Pancreas (tissue), 10 donors: ENCODE measurements around the gene ACBD4. TPM values are rescaled to one million over a fixed set of nuclear protein-coding genes. Genes with fewer than 3 reads are reported as not detected.

ENCODE experiments used
- ATAC-seq, 4 donors: fragments of 200-7000 bp; cut with Tn5 transposase; one replicate each; pipeline versions ENCODE4 v1.8.0 to v1.9.1; 2020; ENCODE audit warnings: mild to moderate bottlenecking in 4 of 4, moderate library complexity in 4 of 4
- DNase-seq, 6 donors: peaks; one replicate each; pipeline ENCODE4 v3.0.0-alpha.2; 2020
- FAIRE-seq: peaks from 2 replicates; lab custom pipeline; 2012; peaks lifted over from hg19 to GRCh38; lab: Jason Lieb, UNC
- H3K27ac ChIP-seq, 4 donors: fragments of 200-600 bp; sonication (generic); 1 replicate in 3 of 4; 2 replicates in 1 of 4; pipeline versions ENCODE4 v1.5.0 to v1.8.0; 2020
- H3K27me3 ChIP-seq, 4 donors: fragments of 200-600 bp; one replicate each; pipeline ENCODE4 v1.8.0; 2021
- H3K36me3 ChIP-seq, 3 donors: fragments of 200-600 bp; sonication (generic) in 1 of 3; one replicate each; pipeline versions ENCODE4 v1.5.0 to v1.8.0; 2020 to 2021
- H3K4me1 ChIP-seq, 3 donors: fragments of 200-600 bp; one replicate each; pipeline ENCODE4 v1.8.0; 2021
- H3K4me3 ChIP-seq, 4 donors: fragments of 200-600 bp; sonication (generic) in 2 of 4; one replicate each; pipeline versions ENCODE4 v1.5.0 to v1.8.0; 2020 to 2021
- H3K9me3 ChIP-seq, 4 donors: fragments of 200-600 bp; one replicate each; pipeline ENCODE4 v1.8.0; 2021
- CTCF ChIP-seq, 4 donors: fragments of 200-600 bp; sonication (generic) in 3 of 4; IDR thresholded peaks; one replicate each; pipeline versions ENCODE4 v1.5.0 to v1.8.0; 2021; ENCODE audit warnings: antibody characterized with exemption in 4 of 4
- WGBS, 2 donors: extraction: QIAGEN DNeasy Blood & Tissue Kit; methylation state at CpG; one replicate each; pipeline ENCODE4 v1.1.7; 2013; 5-methylcytosine and 5-hydroxymethylcytosine counted together
- intact Hi-C, 3 donors: fragments of 100-400 bp; cut with DNase I; formaldehyde crosslinking; loops; one replicate each; pipeline versions ENCODE4 v1.11.1 to v1.14.2; 2022
- polyA plus RNA-seq, 2 donors: library from polyadenylated mRNA; stranded (reverse); fragments of 200-250 nt; gene quantifications; one replicate each; pipeline ENCODE4 v1.2.3, GENCODE V29; 2013
- total RNA-seq, 6 donors: library from RNA; stranded (reverse); fragmentation: NEBNext Ultra II Directional in 4 of 6; extraction: Animal tissue kit (Norgen Biotek cat#: 25700) in 4 of 6; gene quantifications; one replicate each; pipeline versions ENCODE4 v1.2.1 to v1.2.4, GENCODE V29; 2021 to 2023
- donor health status: healthy with polysubstance abuse.
- donor health status: DM: no; HTN: no; CAD: no; lungs with moderate emphysema.
- donor health status: DM: no; HTN: no; CAD: no.
- donor health status: control.
- donor health status: control.
- donor health status: Bipolar disorder and iron deficiency.
- donor health status: DM: yes; HTN: yes; CAD: no.
- donor health status: DM: no; HTN: no; CAD: no.
- donor health status: DM: no; HTN: no; CAD: no.
- donor health status: DM: yes; HTN: yes; CAD: no.

ACBD4 gene
- total and polyA plus RNA-seq, 8 donors = 10.6 to 39.0 (median 13.8) TPM

- Histone ChIP-seq H3K4me1 (peaks cover 0 to 16% (median 0%) of the 10 kb centered on the region in 3 donors), H3K27me3 (no peaks in the 10 kb centered on the region), H3K27ac (peak overlapping the region; percentile 53 to 79 (median 69)), H3K9me3 (no peaks in the 10 kb centered on the region), H3K4me3 (peak overlapping the region; percentile 71 to 82 (median 81)), H3K36me3 (no peaks in the 10 kb centered on the region)
- WGBS, 2 donors = 26 to 35% methylated on average over 19 to 21 of the region's 21 CpGs
- FAIRE-seq = no peak
- ATAC-seq = peak in 2 of 4 donors; percentile 3 to 4
- TF ChIP-seq CTCF (IDR thresholded peaks at IDR 0.05) = no peak
- intact Hi-C loops = loop anchor here in 2 of 3 donors (5.0 kb wide), 1 partner anchor 61 kb away; no protein-coding TSS in a partner anchor
- peak in 3 of 6 donors; percentile 47 to 72 (median 63) for DNase-seq
Observed at GRCh38 chr17:45135978-45136791, 698 bp downstream of the ACBD4 start.

GRCh38 chr17:45136846-45137560 lies 1.5 kb downstream of the ACBD4 start:
- intact Hi-C loops = loop anchor here in 2 of 3 donors (5.0 kb wide), 1 partner anchor 60 kb away; no protein-coding TSS in a partner anchor
- Histone ChIP-seq H3K27ac (no peak overlapping the region), H3K4me3 (peak overlapping the region in 2 of 4 donors; percentile 81 to 82), H3K4me1 (peaks cover 0 to 16% (median 0%) of the 10 kb centered on the region in 3 donors), H3K27me3 (no peaks in the 10 kb centered on the region), H3K36me3 (no peaks in the 10 kb centered on the region), H3K9me3 (no peaks in the 10 kb centered on the region)
- FAIRE-seq (no peak), DNase-seq (peak in 2 of 6 donors; percentile 42 to 71), ATAC-seq (no peak)
- no peak for TF ChIP-seq CTCF (IDR thresholded peaks at IDR 0.05)
- 71 to 75% methylated on average over 12 of the region's 12 CpGs for WGBS, 2 donors

- 44 to 56% methylated on average over 11 of the region's 11 CpGs for WGBS, 2 donors
- Histone ChIP-seq H3K4me3 (no peak overlapping the region), H3K9me3 (no peaks in the 10 kb centered on the region), H3K36me3 (no peaks in the 10 kb centered on the region), H3K27ac (no peak overlapping the region), H3K27me3 (no peaks in the 10 kb centered on the region), H3K4me1 (peaks cover 0 to 16% (median 0%) of the 10 kb centered on the region in 3 donors)
- FAIRE-seq (no peak), DNase-seq (peak in 1 of 6 donors; percentile 46), ATAC-seq (no peak)
- intact Hi-C loops = loop anchor here in 2 of 3 donors (5.0 kb wide), 1 partner anchor 60 kb away; no protein-coding TSS in a partner anchor
- no peak for TF ChIP-seq CTCF (IDR thresholded peaks at IDR 0.05)
Observed at GRCh38 chr17:45137561-45138305, 2.2 kb downstream of the ACBD4 start.

GRCh38 chr17:45138911-45139532 lies 3.5 kb downstream of the ACBD4 start:
- no peak for FAIRE-seq
- H3K4me3 ChIP-seq = no peak overlapping the region
- peak in 1 of 6 donors; percentile 38 for DNase-seq
- H3K36me3 ChIP-seq = no peaks in the 10 kb centered on the region
- intact Hi-C loops = loop anchor here in 2 of 3 donors (5.0 kb wide), 1 partner anchor 58 kb away; no protein-coding TSS in a partner anchor
- no peak for ATAC-seq
- peaks cover 0 to 16% (median 0%) of the 10 kb centered on the region in 3 donors for H3K4me1 ChIP-seq
- no peak for TF ChIP-seq CTCF (IDR thresholded peaks at IDR 0.05)
- H3K9me3 ChIP-seq = no peaks in the 10 kb centered on the region
- H3K27ac ChIP-seq = no peak overlapping the region
- 87 to 90% methylated on average over 14 of the region's 14 CpGs for WGBS, 2 donors
- H3K27me3 ChIP-seq = no peaks in the 10 kb centered on the region
